GM23338 (cell line): ENCODE measurements around the gene ANKK1. TPM values are rescaled to one million over a fixed set of nuclear protein-coding genes. Genes with fewer than 3 reads are reported as not detected.

Experiments
- ATAC-seq: fragments of 200-7000 bp; cut with Tn5 transposase; 3 replicates; pipeline ENCODE4 v1.9.1; 2020
- DNase-seq: peaks from one replicate; pipeline ENCODE4 v3.0.0-alpha.2; 2015; ENCODE audit warnings: low spot score
- H2AFZ ChIP-seq: fragments of 200-600 bp; sonication (generic); 2 replicates; pipeline ENCODE4 v1.8.0; 2016; ENCODE audit warnings: antibody characterized with exemption, mild to moderate bottlenecking, moderate library complexity
- H3F3A ChIP-seq: fragments of 200-600 bp; sonication (generic); replicated peaks from 2 replicates; pipeline ENCODE4 v1.8.0; 2017; ENCODE audit warnings: antibody characterized with exemption, mixed run types, low read depth
- H3K27ac ChIP-seq: fragments of 200-600 bp; sonication (generic); 2 replicates; pipeline ENCODE4 v1.6.1; 2016; ENCODE audit warnings: low read depth
- H3K27me3 ChIP-seq: fragments of 200-600 bp; sonication (generic); 2 replicates; pipeline ENCODE4 v1.8.0; 2016; ENCODE audit warnings: mild to moderate bottlenecking, mixed run types, moderate library complexity; ENCODE audit not compliant: insufficient read depth
- H3K36me3 ChIP-seq: fragments of 200-600 bp; sonication (generic); 2 replicates; pipeline ENCODE4 v1.8.0; 2016; ENCODE audit warnings: mild to moderate bottlenecking; ENCODE audit not compliant: insufficient read depth
- H3K4me1 ChIP-seq: fragments of 200-600 bp; sonication (generic); 2 replicates; pipeline ENCODE4 v1.8.0; 2016; ENCODE audit warnings: mild to moderate bottlenecking, moderate library complexity; ENCODE audit not compliant: insufficient read depth
- H3K4me2 ChIP-seq: fragments of 200-600 bp; sonication (generic); 2 replicates; pipeline ENCODE4 v1.7.1; 2017; ENCODE audit warnings: mixed run types
- H3K4me3 ChIP-seq: fragments of 200-600 bp; sonication (generic); 2 replicates; pipeline ENCODE4 v1.6.1; 2016; ENCODE audit warnings: mixed run types
- H3K79me2 ChIP-seq: fragments of 200-600 bp; sonication (generic); replicated peaks from 2 replicates; pipeline ENCODE4 v1.8.0; 2017; ENCODE audit warnings: mild to moderate bottlenecking; ENCODE audit not compliant: insufficient read depth
- H3K9me2 ChIP-seq: fragments of 200-600 bp; sonication (generic); 2 replicates; pipeline ENCODE4 v1.8.0; 2017; ENCODE audit not compliant: insufficient read depth
- H4K20me1 ChIP-seq: fragments of 200-600 bp; sonication (generic); replicated peaks from 2 replicates; pipeline ENCODE4 v1.8.0; 2017; ENCODE audit warnings: mild to moderate bottlenecking; ENCODE audit not compliant: insufficient read depth
- H3K27ac Mint-ChIP-seq: 2 replicates; pipeline ENCODE4 v1.8.0; 2020; ENCODE audit warnings: inconsistent platforms, mild to moderate bottlenecking, moderate library complexity, mixed read lengths
- H3K27me3 Mint-ChIP-seq: 3 replicates; pipeline ENCODE4 v1.8.0; 2022; ENCODE audit warnings: low read depth, mild to moderate bottlenecking, moderate library complexity, mixed read lengths, inconsistent platforms; ENCODE audit not compliant: insufficient read depth, poor library complexity
- H3K36me3 Mint-ChIP-seq: 3 replicates; pipeline ENCODE4 v1.8.0; 2021; ENCODE audit warnings: low read depth, mild to moderate bottlenecking, inconsistent platforms, moderate library complexity, mixed read lengths
- H3K4me1 Mint-ChIP-seq: 3 replicates; pipeline ENCODE4 v1.8.0; 2020; ENCODE audit warnings: mild to moderate bottlenecking, inconsistent platforms, mixed read lengths
- H3K4me3 Mint-ChIP-seq: 3 replicates; pipeline ENCODE4 v1.8.0; 2021; ENCODE audit warnings: moderate library complexity, mild to moderate bottlenecking, inconsistent platforms, mixed read lengths
- H3K9me3 Mint-ChIP-seq: 3 replicates; pipeline ENCODE4 v1.8.0; 2020; ENCODE audit warnings: moderate library complexity, mild to moderate bottlenecking, inconsistent platforms, mixed read lengths
- CREB1 ChIP-seq: fragments of 250-450 bp; sonication (Bioruptor Pico); IDR thresholded peaks from 2 replicates; pipeline ENCODE4 v1.5.0; 2020; ENCODE audit warnings: low read depth, mild to moderate bottlenecking, moderate library complexity
- EZH2 ChIP-seq: fragments of 200-600 bp; sonication (generic); IDR thresholded peaks from one replicate; pipeline ENCODE4 v1.8.0; 2017; ENCODE audit warnings: antibody characterized with exemption, mild to moderate bottlenecking, low read depth; ENCODE audit not compliant: unreplicated experiment
- EZH2phosphoT487 ChIP-seq: fragments of 200-600 bp; sonication (generic); IDR thresholded peaks from one replicate; pipeline ENCODE4 v1.8.1; 2018; ENCODE audit warnings: antibody characterized with exemption; ENCODE audit not compliant: unreplicated experiment
- NANOG ChIP-seq: IDR thresholded peaks from 2 replicates; pipeline ENCODE4 v1.6.1; 2016; ENCODE audit warnings: antibody characterized with exemption, borderline replicate concordance
- REST ChIP-seq: IDR thresholded peaks from one replicate; pipeline ENCODE4 v1.6.1; 2018; ENCODE audit warnings: antibody characterized with exemption; ENCODE audit not compliant: unreplicated experiment
- STAT1 ChIP-seq: IDR thresholded peaks from one replicate; pipeline ENCODE4 v1.6.1; 2016; ENCODE audit warnings: antibody characterized with exemption; ENCODE audit not compliant: unreplicated experiment
- ZNF114 ChIP-seq: fragments of 250-450 bp; sonication (Bioruptor Pico); IDR thresholded peaks from 2 replicates; pipeline ENCODE4 v1.5.0; 2020; ENCODE audit warnings: mild to moderate bottlenecking, moderate library complexity
- ZNF331 ChIP-seq: fragments of 250-450 bp; sonication (Bioruptor Pico); IDR thresholded peaks from 2 replicates; pipeline ENCODE4 v1.5.0; 2020; ENCODE audit warnings: low read depth, mild to moderate bottlenecking, moderate library complexity
- ZNF462 ChIP-seq: fragments of 250-450 bp; sonication (Bioruptor Pico); IDR thresholded peaks from 2 replicates; pipeline ENCODE4 v1.5.0; 2020; ENCODE audit warnings: mild to moderate bottlenecking, moderate library complexity
- polyA plus RNA-seq: library from polyadenylated mRNA; unstranded; fragments of >200 nt; fragmentation: Nextera tagmentation; extraction: Ambion mirVana; gene quantifications from 2 replicates; pipeline ENCODE4 v1.2.1, GENCODE V29; 2016
- total RNA-seq: library from RNA; depleted of rRNA; stranded (reverse); fragments of >200 nt; shearing (Covaris generic); gene quantifications from 2 replicates; pipeline ENCODE4 v1.2.3, GENCODE V29; 2014

The ANKK1 gene
- total and polyA plus RNA-seq, 2 experiments from 2014 or later, result 0.08 to 0.14 TPM

- Histone ChIP-seq H3K9me2 (no peaks in the 10 kb centered on the region), H3K4me2 (no peak overlapping the region), H3K4me3 (no peak overlapping the region), H2AFZ (no peak overlapping the region), H3K79me2 (no peaks in the 10 kb centered on the region), H3K36me3 (no peaks in the 10 kb centered on the region), H3K27me3 (no peaks in the 10 kb centered on the region), H3F3A (no peaks in the 10 kb centered on the region), H3K27ac (no peak overlapping the region), H4K20me1 (no peaks in the 10 kb centered on the region), H3K4me1 (no peaks in the 10 kb centered on the region)
- Mint-ChIP-seq H3K9me3 (no peaks in the 10 kb centered on the region), H3K27ac (no peak overlapping the region), H3K4me1 (no peaks in the 10 kb centered on the region), H3K36me3 (no peaks in the 10 kb centered on the region), H3K27me3 (peaks cover 9% of the 10 kb centered on the region), H3K4me3 (no peak overlapping the region)
- DNase-seq, result no peak
- TF ChIP-seq REST (no peak), EZH2phosphoT487 (no peak), CREB1 (CRISPR knock-in tag) (no peak), ZNF462 (CRISPR knock-in tag) (no peak), EZH2 (no peak), STAT1 (no peak), ZNF114 (CRISPR knock-in tag) (no peak), ZNF331 (no peak), NANOG (no peak)
- ATAC-seq, result no peak
Measured at GRCh38 chr11:113448316-113448677, 60.7 kb downstream of the ANKK1 start.
